NCI-H82 treated with DMSO at 0.1 percent for 48 hours (cell line): ENCODE results near the gene COA6.
"Not testable (repeated sequence)": the region's sequence is repeated elsewhere in the genome, so short reads cannot be mapped to it uniquely, and the experiment has no call there.

Experiments used
- DNase-seq: peaks from one replicate; lab custom pipeline; 2025; ENCODE audit not compliant: unreplicated experiment; lab: John Stamatoyannopoulos, UW

COA6 gene

GRCh38 chr1:234373064-234373958 lies at the start of gene COA6:
COA6 (plus strand) TSS chr1:234373456; CDS start chr1:234373467, 11 bp downstream.
- DNase-seq: peak; percentile 96

GRCh38 chr1:234324821-234325220 lies 48.4 kb upstream of the COA6 start:
- DNase-seq: no peak

GRCh38 chr1:234325878-234326496 lies 47.3 kb upstream of the COA6 start:
- no peak for DNase-seq

- DNase-seq: peak; percentile 37
Observed at GRCh38 chr1:234326497-234327366, 46.5 kb upstream of the COA6 start.

- DNase-seq: no peak
Observed at GRCh38 chr1:234327577-234328164, 45.6 kb upstream of the COA6 start.

GRCh38 chr1:234330843-234331215 lies 42.4 kb upstream of the COA6 start:
- no peak for DNase-seq

- no peak for DNase-seq
Observed at GRCh38 chr1:234331507-234331906, 41.7 kb upstream of the COA6 start.

GRCh38 chr1:234336359-234336758 lies 36.9 kb upstream of the COA6 start:
- no peak for DNase-seq

- DNase-seq: no peak
Observed at GRCh38 chr1:234337233-234337632, 36.0 kb upstream of the COA6 start.

GRCh38 chr1:234340528-234340927 lies 32.7 kb upstream of the COA6 start:
- DNase-seq: no peak

- no peak for DNase-seq
Observed at GRCh38 chr1:234342774-234343173, 30.5 kb upstream of the COA6 start.

GRCh38 chr1:234345237-234345636 lies 28.0 kb upstream of the COA6 start:
- no peak for DNase-seq

- no peak for DNase-seq
Observed at GRCh38 chr1:234348964-234349363, 24.3 kb upstream of the COA6 start.

- no peak for DNase-seq
Observed at GRCh38 chr1:234355782-234356510, 17.3 kb upstream of the COA6 start.

- not testable (repeated sequence) for DNase-seq
Observed at GRCh38 chr1:234356615-234357269, 16.5 kb upstream of the COA6 start.

- DNase-seq: no peak
Observed at GRCh38 chr1:234357831-234358230, 15.4 kb upstream of the COA6 start.

- no peak for DNase-seq
Observed at GRCh38 chr1:234361102-234361603, 12.1 kb upstream of the COA6 start.

GRCh38 chr1:234362558-234362957 lies 10.7 kb upstream of the COA6 start:
- no peak for DNase-seq

GRCh38 chr1:234368320-234369032 lies 4.8 kb upstream of the COA6 start:
- DNase-seq: no peak
